Measurements from ENCODE around the gene BRIP1.
"Not testable (repeated sequence)": the region's sequence is repeated elsewhere in the genome, so short reads cannot be mapped to it uniquely, and the experiment has no call there.

The BRIP1 gene

GRCh38 chr17:61668486-61668885, 194.8 kb downstream of the BRIP1 start:
- H3K4me3 ChIP-seq (ENCODE audit: low read depth in 1 of 2, low read length in 2 of 2) = no peak overlapping the region
- H3K4me1 ChIP-seq (ENCODE audit: insufficient read depth, low read length) = no peaks in the 10 kb centered on the region
- no peaks in the 10 kb centered on the region for H3K9me3 ChIP-seq (ENCODE audit: low read length)
- no peaks in the 10 kb centered on the region for H3K27me3 ChIP-seq (ENCODE audit: control insufficient read depth in 1 of 2, insufficient read depth in 2 of 2, low read length in 2 of 2)
- H3K27ac ChIP-seq (ENCODE audit: low read depth, low read length) = no peak overlapping the region
- H3K9ac ChIP-seq (ENCODE audit: low read length) = no peak overlapping the region
- no peaks in the 10 kb centered on the region for H3K36me3 ChIP-seq (ENCODE audit: insufficient read depth, low read length)

- not testable (repeated sequence) for H3K9me3 ChIP-seq (ENCODE audit: low read length); H3K4me3 ChIP-seq (ENCODE audit: low read depth in 1 of 2, low read length in 2 of 2); H3K27me3 ChIP-seq (ENCODE audit: control insufficient read depth in 1 of 2, insufficient read depth in 2 of 2, low read length in 2 of 2); H3K9ac ChIP-seq (ENCODE audit: low read length); H3K27ac ChIP-seq (ENCODE audit: low read depth, low read length); H3K4me1 ChIP-seq (ENCODE audit: insufficient read depth, low read length); H3K36me3 ChIP-seq (ENCODE audit: insufficient read depth, low read length)
Measured at GRCh38 chr17:61666406-61667088, 196.8 kb downstream of the BRIP1 start.

- no peak overlapping the region for H3K27ac ChIP-seq (ENCODE audit: low read depth, low read length)
- no peak overlapping the region for H3K9ac ChIP-seq (ENCODE audit: low read length)
- no peak overlapping the region for H3K4me3 ChIP-seq (ENCODE audit: low read depth in 1 of 2, low read length in 2 of 2)
- H3K36me3 ChIP-seq (ENCODE audit: insufficient read depth, low read length) = no peaks in the 10 kb centered on the region
- H3K27me3 ChIP-seq (ENCODE audit: control insufficient read depth in 1 of 2, insufficient read depth in 2 of 2, low read length in 2 of 2) = no peaks in the 10 kb centered on the region
- no peaks in the 10 kb centered on the region for H3K4me1 ChIP-seq (ENCODE audit: insufficient read depth, low read length)
- no peaks in the 10 kb centered on the region for H3K9me3 ChIP-seq (ENCODE audit: low read length)
Measured at GRCh38 chr17:61663310-61663709, 200.0 kb downstream of the BRIP1 start.

GRCh38 chr17:61662741-61663140, 200.6 kb downstream of the BRIP1 start:
- H3K36me3 ChIP-seq (ENCODE audit: insufficient read depth, low read length) = no peaks in the 10 kb centered on the region
- H3K4me1 ChIP-seq (ENCODE audit: insufficient read depth, low read length) = no peaks in the 10 kb centered on the region
- H3K9ac ChIP-seq (ENCODE audit: low read length) = no peak overlapping the region
- no peak overlapping the region for H3K4me3 ChIP-seq (ENCODE audit: low read depth in 1 of 2, low read length in 2 of 2)
- H3K9me3 ChIP-seq (ENCODE audit: low read length) = no peaks in the 10 kb centered on the region
- no peaks in the 10 kb centered on the region for H3K27me3 ChIP-seq (ENCODE audit: control insufficient read depth in 1 of 2, insufficient read depth in 2 of 2, low read length in 2 of 2)
- H3K27ac ChIP-seq (ENCODE audit: low read depth, low read length) = no peak overlapping the region

GRCh38 chr17:61662186-61662585, 201.1 kb downstream of the BRIP1 start:
- Histone ChIP-seq H3K36me3 (ENCODE audit: insufficient read depth, low read length) (no peaks in the 10 kb centered on the region), H3K4me3 (ENCODE audit: low read depth in 1 of 2, low read length in 2 of 2) (no peak overlapping the region), H3K9me3 (ENCODE audit: low read length) (no peaks in the 10 kb centered on the region), H3K4me1 (ENCODE audit: insufficient read depth, low read length) (no peaks in the 10 kb centered on the region), H3K27me3 (ENCODE audit: control insufficient read depth in 1 of 2, insufficient read depth in 2 of 2, low read length in 2 of 2) (no peaks in the 10 kb centered on the region), H3K27ac (ENCODE audit: low read depth, low read length) (no peak overlapping the region), H3K9ac (ENCODE audit: low read length) (no peak overlapping the region)

- H3K36me3 ChIP-seq (ENCODE audit: insufficient read depth, low read length) = no peaks in the 10 kb centered on the region
- no peaks in the 10 kb centered on the region for H3K27me3 ChIP-seq (ENCODE audit: control insufficient read depth in 1 of 2, insufficient read depth in 2 of 2, low read length in 2 of 2)
- no peak overlapping the region for H3K9ac ChIP-seq (ENCODE audit: low read length)
- H3K27ac ChIP-seq (ENCODE audit: low read depth, low read length) = no peak overlapping the region
- H3K4me3 ChIP-seq (ENCODE audit: low read depth in 1 of 2, low read length in 2 of 2) = no peak overlapping the region
- no peaks in the 10 kb centered on the region for H3K9me3 ChIP-seq (ENCODE audit: low read length)
- H3K4me1 ChIP-seq (ENCODE audit: insufficient read depth, low read length) = no peaks in the 10 kb centered on the region
Measured at GRCh38 chr17:61660746-61661485, 202.4 kb downstream of the BRIP1 start.

GRCh38 chr17:61659437-61659836, 203.9 kb downstream of the BRIP1 start:
- no peak overlapping the region for H3K27ac ChIP-seq (ENCODE audit: low read depth, low read length)
- H3K9ac ChIP-seq (ENCODE audit: low read length) = no peak overlapping the region
- H3K27me3 ChIP-seq (ENCODE audit: control insufficient read depth in 1 of 2, insufficient read depth in 2 of 2, low read length in 2 of 2) = no peaks in the 10 kb centered on the region
- H3K4me3 ChIP-seq (ENCODE audit: low read depth in 1 of 2, low read length in 2 of 2) = no peak overlapping the region
- H3K4me1 ChIP-seq (ENCODE audit: insufficient read depth, low read length) = no peaks in the 10 kb centered on the region
- H3K9me3 ChIP-seq (ENCODE audit: low read length) = no peaks in the 10 kb centered on the region
- H3K36me3 ChIP-seq (ENCODE audit: insufficient read depth, low read length) = no peaks in the 10 kb centered on the region

GRCh38 chr17:61658183-61658582, 205.1 kb downstream of the BRIP1 start:
- Histone ChIP-seq H3K36me3 (ENCODE audit: insufficient read depth, low read length) (no peaks in the 10 kb centered on the region), H3K4me3 (ENCODE audit: low read depth in 1 of 2, low read length in 2 of 2) (no peak overlapping the region), H3K27me3 (ENCODE audit: control insufficient read depth in 1 of 2, insufficient read depth in 2 of 2, low read length in 2 of 2) (no peaks in the 10 kb centered on the region), H3K27ac (ENCODE audit: low read depth, low read length) (no peak overlapping the region), H3K9ac (ENCODE audit: low read length) (no peak overlapping the region), H3K4me1 (ENCODE audit: insufficient read depth, low read length) (no peaks in the 10 kb centered on the region), H3K9me3 (ENCODE audit: low read length) (no peaks in the 10 kb centered on the region)

GRCh38 chr17:61657338-61657737, 206.0 kb downstream of the BRIP1 start:
- no peaks in the 10 kb centered on the region for H3K36me3 ChIP-seq (ENCODE audit: insufficient read depth, low read length)
- no peaks in the 10 kb centered on the region for H3K27me3 ChIP-seq (ENCODE audit: control insufficient read depth in 1 of 2, insufficient read depth in 2 of 2, low read length in 2 of 2)
- no peak overlapping the region for H3K4me3 ChIP-seq (ENCODE audit: low read depth in 1 of 2, low read length in 2 of 2)
- peaks cover 2% of the 10 kb centered on the region for H3K9me3 ChIP-seq (ENCODE audit: low read length)
- H3K4me1 ChIP-seq (ENCODE audit: insufficient read depth, low read length) = no peaks in the 10 kb centered on the region
- no peak overlapping the region for H3K27ac ChIP-seq (ENCODE audit: low read depth, low read length)
- no peak overlapping the region for H3K9ac ChIP-seq (ENCODE audit: low read length)

- Histone ChIP-seq H3K9me3 (ENCODE audit: low read length) (peaks cover 7% of the 10 kb centered on the region), H3K36me3 (ENCODE audit: insufficient read depth, low read length) (no peaks in the 10 kb centered on the region), H3K4me3 (ENCODE audit: low read depth in 1 of 2, low read length in 2 of 2) (no peak overlapping the region), H3K9ac (ENCODE audit: low read length) (no peak overlapping the region), H3K27ac (ENCODE audit: low read depth, low read length) (no peak overlapping the region), H3K27me3 (ENCODE audit: control insufficient read depth in 1 of 2, insufficient read depth in 2 of 2, low read length in 2 of 2) (no peaks in the 10 kb centered on the region), H3K4me1 (ENCODE audit: insufficient read depth, low read length) (no peaks in the 10 kb centered on the region)
Measured at GRCh38 chr17:61656721-61657217, 206.6 kb downstream of the BRIP1 start.

GRCh38 chr17:61650749-61651148, 212.6 kb downstream of the BRIP1 start:
- Histone ChIP-seq H3K27me3 (ENCODE audit: control insufficient read depth in 1 of 2, insufficient read depth in 2 of 2, low read length in 2 of 2) (no peaks in the 10 kb centered on the region), H3K36me3 (ENCODE audit: insufficient read depth, low read length) (no peaks in the 10 kb centered on the region), H3K4me3 (ENCODE audit: low read depth in 1 of 2, low read length in 2 of 2) (no peak overlapping the region), H3K9me3 (ENCODE audit: low read length) (peaks cover 7% of the 10 kb centered on the region), H3K4me1 (ENCODE audit: insufficient read depth, low read length) (no peaks in the 10 kb centered on the region), H3K9ac (ENCODE audit: low read length) (no peak overlapping the region), H3K27ac (ENCODE audit: low read depth, low read length) (no peak overlapping the region)

- Histone ChIP-seq H3K27ac (ENCODE audit: low read depth, low read length) (no peak overlapping the region), H3K27me3 (ENCODE audit: control insufficient read depth in 1 of 2, insufficient read depth in 2 of 2, low read length in 2 of 2) (no peaks in the 10 kb centered on the region), H3K4me3 (ENCODE audit: low read depth in 1 of 2, low read length in 2 of 2) (no peak overlapping the region), H3K4me1 (ENCODE audit: insufficient read depth, low read length) (no peaks in the 10 kb centered on the region), H3K36me3 (ENCODE audit: insufficient read depth, low read length) (no peaks in the 10 kb centered on the region), H3K9me3 (ENCODE audit: low read length) (peaks cover 7% of the 10 kb centered on the region), H3K9ac (ENCODE audit: low read length) (no peak overlapping the region)
Measured at GRCh38 chr17:61648587-61648986, 214.7 kb downstream of the BRIP1 start.
